HG02763 (cell line): ENCODE measurements around the gene MAP2K5.

ENCODE experiments used
- ATAC-seq: cut with Tn5 transposase; IDR thresholded peaks from one replicate; pipeline ENCODE4 v1.9.1; 2021; ENCODE audit warnings: mild to moderate bottlenecking, moderate library complexity; ENCODE audit not compliant: unreplicated experiment

MAP2K5 gene

DNA sequence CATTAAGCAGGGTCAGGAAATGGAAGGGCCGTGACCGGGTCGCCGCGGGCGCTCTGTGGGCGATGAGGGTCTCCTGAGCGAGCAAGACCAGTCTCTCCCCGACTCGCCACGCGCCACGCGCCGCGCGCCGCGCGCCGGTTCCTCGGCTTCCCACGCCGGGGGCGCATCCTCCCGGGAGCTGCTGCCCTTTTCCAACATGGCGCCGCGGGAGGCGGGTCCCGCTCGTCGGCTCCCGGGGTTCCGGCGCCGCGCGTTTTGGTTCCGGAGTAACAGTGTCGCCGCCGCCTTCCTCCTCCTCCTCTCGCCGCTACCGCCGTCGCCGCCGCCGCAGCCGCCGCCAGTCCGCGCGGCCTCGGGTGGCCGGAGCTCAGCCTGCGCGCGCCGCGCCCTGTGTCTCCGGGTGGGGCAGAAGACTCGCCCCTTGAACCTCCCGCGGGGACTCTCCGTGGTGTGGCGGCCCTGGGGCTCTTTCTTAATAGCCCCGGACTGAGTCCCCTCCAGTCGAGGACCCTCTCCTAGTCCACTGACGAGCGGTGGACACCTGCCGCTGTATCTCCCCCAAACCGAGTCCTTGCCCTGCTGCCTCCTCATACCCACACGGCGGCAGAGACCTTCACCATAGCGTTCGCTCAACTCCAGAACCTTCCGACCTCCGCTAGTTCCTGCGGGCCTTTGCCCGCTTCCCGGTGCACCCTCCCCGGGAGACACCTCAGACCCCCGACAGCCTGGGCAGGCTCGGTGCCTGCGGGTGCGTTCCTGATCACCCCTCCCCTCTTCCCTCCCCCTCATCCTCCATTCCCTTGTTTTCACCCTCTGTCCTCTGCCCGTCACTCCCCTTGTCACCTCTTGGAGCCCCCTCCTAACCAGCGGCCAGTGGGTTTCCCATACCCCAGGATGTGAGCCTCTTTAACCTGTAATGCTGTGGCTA, at the start of gene MAP2K5:
Gene MAP2K5 (plus strand): TSS at position 284 of the 928 bp plus-strand sequence. CDS start 633 bp downstream, at position 917.
- ATAC-seq: peak; percentile 63

DNA sequence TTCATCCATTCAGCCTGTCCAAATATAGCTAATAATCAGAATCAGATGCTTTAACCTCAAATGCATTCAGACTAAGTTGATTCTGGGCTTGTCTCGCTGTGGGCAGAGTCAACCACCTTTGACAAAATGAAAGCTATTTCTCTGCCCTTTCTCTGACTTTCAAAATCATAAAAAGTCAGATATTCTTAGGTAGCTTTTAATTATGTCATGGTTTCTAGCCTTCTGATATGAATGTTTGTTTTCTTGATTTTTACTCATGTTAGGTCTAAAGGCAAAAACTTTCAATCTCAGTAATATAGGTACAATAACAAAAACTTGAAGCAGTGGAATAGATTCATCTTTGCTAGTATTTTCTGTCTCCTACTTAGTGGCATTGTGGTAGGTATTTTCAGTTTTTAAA, 46.9 kb upstream of the MAP2K5 start:
- ATAC-seq: no peak

DNA sequence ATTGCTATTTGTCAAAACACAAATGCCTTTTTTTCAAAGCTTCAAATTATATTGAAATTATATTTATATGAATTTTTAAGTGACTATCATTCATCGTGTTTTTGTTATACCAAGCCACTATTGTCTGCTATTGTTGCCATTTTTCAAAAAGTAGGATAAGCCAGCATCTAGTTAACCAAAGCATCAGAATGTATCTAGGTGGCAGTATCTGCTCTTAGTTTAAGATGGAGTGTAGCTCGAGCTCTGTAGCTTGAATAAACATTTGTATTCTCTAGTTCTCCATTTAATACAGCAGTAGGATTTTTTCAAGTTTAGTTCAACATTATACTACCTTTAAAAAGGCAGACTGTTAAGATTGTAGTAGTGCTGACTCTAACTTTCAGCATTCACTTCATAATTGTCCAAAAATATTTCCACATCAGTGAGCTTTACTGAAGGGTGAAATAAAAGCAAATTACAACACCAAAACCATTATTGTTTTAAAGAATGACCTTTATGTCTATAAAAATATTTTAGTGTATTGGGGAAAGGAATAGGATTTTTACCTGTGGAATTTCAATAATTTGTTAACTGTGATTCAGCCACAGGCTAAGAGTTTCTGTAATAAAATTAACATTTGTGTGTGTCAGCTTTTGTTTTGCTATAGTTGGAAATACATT, 41.2 kb upstream of the MAP2K5 start:
- ATAC-seq: no peak

DNA sequence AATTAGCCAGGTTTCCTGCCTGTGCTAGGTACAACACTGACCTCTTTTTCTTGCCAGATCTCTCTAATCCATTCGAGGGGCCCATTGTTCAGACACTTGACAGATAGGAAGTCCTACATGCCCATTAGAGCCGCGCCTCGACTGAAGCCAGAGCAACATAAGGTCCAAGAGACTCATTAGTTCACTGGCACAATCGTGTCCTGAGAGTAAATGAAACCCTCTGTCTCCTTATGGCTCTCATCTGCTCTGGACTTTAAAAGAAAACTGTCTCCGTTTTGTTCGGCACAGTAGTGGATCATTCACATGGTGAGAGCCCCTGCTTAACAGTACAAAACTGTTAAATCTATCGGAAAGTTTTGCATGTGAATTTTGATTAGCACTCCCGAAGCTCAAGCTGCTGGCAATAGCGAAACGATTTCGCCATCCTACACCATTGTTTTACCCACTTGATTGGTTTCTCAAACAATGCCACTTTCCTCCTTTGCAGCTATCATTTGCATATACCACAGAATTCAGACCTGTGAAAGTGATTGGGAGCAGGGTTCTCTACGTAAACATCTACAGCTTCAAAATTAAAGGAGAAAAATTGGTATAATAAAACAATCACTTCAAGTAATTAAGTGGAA, 40.6 kb upstream of the MAP2K5 start:
- no peak for ATAC-seq

DNA sequence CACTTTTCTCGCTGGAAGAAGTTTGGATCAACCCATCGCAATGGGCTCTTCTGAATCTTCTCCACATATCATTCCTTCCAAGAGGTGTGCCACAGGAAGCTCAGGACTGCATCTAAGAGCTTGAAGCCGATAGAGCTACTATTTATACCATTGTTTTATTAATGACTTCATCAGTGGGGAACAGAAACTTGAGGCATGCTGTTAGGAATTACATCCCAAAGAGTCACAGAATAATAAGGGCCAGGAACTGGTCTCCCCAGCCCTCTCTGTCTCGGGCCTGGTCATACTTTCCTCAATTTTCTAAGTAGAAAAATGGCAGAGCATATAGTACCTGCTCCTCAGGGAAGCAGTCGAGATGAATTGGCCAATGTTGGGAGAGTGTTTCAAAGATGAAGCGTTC, 38.4 kb upstream of the MAP2K5 start:
- no peak for ATAC-seq

DNA sequence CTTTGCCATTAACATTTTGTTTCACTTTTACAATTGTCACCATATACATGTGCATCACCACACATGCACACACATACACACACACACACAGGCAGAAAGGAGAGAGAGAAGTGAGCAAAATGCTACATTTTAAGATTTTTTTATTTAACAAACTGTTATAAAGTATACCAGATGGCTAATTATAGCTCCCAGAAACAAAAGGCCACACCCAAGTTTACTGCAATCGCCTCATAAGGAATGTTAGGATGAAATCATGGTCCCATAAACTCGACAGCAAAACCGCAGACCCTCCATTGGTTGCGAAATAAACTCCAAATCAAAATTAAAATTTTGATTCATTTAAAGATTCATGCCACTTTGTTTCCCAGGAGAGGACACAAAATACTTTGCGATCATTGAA, 37.7 kb upstream of the MAP2K5 start:
- ATAC-seq: no peak

DNA sequence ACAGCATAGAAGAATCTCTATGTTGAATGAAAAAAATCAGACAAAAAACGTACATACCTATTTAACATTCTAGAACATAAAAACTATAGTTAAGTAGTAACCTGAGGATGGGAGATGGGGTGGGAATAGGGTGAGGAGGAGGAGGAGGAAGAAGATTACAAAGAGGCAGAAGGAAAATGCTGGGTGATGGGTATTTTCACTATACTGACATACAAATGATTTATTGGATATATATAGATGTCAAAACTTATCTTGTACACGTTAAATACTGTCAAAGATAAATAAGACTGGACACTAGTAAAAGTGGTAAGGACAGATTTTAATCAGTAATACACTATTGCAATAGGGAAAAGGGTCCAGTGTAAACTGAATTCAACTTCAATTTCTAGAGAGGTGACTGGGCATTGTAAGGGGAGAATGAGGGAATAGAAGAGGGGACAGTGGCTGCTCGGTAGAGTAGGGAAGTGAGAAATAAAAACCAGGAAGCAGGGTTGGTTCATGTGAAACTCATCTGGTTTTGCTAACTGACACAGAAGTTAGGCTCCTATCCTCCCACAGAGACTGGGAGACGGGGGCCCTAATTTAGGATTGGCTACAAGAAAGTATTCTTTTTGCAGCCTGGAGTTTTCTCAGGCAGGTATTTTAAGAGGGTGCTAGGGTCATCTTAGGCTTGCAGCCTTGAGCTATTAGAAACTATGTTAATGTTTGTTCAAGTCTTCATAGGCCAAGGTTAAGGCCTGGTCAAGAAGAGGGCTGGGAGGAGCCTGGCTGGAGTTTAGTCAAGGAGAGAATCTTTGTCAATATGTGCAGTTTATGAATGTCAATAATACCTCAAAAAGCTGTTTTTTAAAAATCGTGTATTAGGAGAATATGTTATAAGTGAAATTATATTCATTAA, 36.6 kb upstream of the MAP2K5 start:
- ATAC-seq: no peak

DNA sequence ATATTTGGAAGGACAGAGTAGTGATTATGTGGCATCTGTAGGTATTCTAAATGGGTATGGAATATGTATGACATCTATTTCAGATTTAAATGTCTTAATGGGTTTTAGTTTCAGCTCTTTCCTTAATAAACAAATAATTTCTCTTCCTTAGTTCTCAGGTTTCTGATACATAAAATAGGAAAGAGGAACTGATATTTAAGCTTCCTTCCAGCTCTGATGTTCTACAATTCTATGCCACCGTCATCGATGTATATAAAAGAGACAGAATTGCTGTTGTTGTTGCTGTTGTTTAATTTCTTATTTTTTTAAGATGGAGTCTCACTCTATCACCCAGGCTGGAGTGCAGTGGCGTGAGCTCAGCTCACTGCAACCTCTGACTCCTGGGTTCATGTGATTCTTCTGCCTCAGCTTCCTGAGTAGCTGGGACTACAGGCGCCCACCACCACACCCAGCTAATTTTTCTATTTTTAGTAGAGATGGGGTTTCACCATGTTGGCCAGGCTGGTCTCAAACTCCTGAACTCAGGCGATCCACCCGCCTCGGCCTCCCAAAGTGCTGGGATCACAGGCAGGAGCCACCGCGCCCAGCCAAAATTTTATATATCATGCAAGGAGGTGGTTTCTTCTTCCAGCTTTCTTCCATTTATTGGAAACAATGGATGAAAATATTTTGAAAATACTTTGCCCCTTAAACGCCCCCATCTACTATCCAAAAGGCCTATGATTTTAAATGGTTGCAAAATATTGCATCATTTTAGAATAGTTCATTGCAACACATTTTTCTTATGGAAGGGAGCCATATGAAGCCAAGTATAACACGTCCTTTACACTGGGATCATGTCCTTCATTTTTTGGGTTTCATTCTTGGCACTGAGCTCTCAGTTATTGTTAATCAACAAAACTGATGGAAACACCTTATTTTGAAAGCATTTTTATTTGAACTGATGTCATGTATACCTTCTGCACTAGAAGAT, 35.4 kb upstream of the MAP2K5 start:
- no peak for ATAC-seq

DNA sequence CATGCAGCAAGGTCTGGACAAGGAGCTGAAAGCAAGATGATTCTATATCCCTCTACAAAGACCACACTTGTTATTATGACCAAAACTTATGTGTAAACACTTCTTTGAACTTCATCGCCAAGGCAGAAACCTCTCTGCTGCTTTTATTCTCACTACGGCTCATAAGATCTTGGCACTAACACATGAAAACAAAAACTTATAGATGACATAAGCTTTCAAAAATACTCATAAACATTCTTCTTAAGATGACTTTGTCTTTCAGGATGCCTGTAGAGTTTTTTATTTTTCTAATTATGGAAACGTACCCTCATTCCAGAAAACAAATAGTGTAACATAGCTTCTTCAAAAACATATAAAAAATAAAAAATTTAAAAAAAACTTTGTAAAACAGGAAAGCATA, 34.1 kb upstream of the MAP2K5 start:
- no peak for ATAC-seq

DNA sequence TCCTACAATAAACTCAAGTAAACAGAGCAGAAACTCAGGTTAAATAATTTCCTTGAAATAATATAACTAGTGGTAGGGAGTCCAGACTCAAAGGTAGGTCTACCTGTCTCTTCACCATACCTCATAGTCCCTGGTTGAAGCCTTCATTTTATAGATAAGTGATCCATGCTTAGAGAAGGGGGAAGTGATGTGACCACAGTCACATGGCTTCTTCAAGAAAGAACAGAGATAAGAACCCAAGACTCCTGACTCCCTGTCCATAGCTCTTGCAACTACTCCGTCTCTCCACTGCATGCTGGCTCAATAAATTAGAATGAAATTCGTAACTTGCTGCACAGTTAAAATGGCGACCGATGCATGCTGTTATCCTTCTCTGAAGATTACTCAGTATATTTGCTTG, 32.6 kb upstream of the MAP2K5 start:
- no peak for ATAC-seq

DNA sequence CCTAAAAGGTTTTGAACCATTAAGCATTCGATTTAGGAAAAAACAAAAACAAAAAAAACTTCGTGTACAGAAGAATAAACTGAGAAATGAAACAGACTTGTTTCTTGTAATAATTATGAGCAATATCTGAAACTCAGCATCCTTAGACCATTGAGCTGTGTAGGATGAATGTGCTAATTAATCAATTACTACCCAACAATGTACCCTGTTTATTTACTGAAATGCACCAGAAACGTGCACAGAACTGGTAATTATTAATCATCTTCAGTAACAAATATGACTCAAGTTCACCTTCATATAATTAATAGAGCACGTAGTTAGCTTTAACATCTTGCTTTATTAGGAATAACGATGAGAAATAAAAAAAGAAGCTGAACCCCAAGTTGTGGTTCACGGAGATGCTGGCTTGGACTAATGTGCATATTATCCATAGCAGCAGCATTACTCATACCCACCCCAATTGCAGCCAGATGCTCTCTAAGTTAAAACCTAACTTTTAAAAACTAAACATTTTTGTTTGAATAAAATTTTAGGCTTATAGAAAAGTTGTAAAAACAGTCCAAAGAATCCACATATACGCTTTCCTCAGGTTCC, 31.8 kb upstream of the MAP2K5 start:
- ATAC-seq: no peak

DNA sequence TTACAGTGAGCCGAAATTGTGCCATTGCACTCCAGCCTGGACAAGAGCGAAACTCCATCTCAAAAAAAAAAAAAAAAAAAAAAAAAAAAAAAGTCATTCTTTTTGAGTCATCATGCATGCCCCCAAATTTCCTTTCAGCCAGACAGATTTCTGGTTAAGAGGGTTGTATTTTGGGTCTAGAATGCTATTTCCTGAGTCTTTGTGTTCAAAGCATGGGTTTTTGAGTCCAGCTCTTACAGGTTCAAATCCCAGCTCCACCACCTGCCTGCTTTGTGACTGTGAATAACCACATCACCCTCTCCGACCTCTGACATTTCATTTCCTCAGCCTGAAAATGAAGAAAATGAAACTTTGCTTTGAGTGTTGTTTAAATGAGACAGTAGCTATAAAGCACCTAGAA, 30.9 kb upstream of the MAP2K5 start:
- ATAC-seq: no peak

DNA sequence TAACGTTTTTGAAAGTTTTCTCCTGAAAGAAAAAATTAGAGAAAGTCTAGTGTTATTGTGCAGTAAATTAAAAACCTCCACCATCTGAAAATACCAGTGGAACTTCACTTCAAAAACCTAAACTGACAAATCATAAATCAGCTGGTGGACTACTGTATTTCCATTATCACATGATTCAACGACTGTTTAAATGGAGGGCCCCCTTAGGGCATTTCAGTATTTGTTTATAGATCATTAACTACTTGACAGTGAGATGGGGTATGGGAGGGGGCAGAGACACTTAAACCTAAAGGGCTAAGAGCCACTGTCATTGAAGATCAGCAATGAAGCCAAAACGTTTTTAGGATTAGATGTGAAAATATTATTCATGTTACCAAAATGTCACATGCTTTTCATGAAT, 30.4 kb upstream of the MAP2K5 start:
- no peak for ATAC-seq

DNA sequence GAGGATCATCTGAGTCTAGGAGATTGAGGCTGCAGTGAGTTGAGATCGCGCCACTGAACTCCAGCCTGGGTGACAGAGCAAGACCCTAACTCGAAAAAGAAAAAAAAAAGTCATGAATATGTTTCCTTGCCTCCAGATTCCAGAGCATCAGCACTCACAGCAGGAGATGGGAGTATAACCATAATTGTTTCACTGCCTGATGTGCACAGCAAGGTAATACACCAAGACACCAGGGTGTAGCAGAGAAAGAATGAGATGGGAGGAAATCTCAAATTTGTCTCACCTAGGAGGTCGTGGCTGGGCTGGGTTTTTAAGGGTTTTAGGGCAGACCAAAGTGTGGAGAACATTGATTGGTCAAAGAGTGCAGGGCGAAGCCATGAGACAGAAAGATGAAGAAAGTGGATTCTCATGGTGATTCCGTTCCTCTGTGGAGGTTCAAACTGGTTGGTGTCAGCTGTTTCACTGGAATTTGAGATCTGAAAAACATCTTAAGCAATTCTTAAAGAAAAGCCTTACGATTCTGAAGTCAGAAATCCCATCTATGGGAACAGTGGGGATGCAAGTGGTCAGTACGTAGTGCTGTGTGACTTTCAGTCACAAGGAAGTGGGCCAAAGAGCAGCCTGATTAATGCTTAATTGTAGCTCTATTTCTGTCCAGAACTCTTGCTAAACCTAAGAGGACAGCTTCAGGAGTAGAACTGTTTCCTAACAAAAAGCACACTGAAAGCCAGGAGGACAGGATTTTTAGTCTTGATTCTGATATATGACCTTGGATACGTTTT, 29.4 kb upstream of the MAP2K5 start:
- ATAC-seq: no peak

DNA sequence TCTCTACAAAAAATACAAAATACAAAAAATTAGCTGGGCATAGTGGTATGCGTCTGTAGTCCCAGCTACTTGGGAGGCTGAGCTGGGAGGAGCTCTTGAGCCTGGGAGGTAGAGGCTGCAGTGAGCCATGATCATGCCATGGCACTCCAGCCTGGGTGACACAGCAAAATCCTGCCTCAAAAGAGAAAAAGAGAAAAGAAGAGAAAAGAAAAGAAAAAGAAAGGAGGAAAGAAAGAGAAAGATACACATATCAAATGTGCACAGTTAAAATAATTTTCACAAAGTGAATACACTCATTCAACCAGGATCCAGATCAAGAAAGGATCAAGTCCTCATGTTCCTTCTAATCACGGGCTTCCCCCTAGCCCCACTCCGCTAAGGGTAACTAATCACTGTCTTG, 27.4 kb upstream of the MAP2K5 start:
- ATAC-seq: no peak

DNA sequence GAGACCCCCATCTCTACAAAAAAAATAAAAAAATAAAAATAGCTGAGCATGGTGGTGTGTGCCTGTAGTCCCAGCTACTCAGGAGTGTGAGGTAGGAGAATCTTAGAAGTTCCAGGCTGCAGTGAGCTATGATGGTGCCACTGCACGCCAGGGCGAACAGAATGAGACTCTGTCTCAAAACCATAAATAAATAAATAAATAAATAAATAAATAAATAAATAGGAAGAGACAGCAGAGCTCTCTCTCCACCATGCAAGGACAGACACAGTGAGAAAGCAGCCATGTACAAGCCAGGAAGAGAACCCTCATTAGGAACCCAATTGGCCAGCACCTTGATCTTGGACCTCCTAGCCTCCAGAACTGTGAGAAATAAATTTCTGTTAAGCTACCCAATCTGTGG, 26.9 kb upstream of the MAP2K5 start:
- no peak for ATAC-seq

DNA sequence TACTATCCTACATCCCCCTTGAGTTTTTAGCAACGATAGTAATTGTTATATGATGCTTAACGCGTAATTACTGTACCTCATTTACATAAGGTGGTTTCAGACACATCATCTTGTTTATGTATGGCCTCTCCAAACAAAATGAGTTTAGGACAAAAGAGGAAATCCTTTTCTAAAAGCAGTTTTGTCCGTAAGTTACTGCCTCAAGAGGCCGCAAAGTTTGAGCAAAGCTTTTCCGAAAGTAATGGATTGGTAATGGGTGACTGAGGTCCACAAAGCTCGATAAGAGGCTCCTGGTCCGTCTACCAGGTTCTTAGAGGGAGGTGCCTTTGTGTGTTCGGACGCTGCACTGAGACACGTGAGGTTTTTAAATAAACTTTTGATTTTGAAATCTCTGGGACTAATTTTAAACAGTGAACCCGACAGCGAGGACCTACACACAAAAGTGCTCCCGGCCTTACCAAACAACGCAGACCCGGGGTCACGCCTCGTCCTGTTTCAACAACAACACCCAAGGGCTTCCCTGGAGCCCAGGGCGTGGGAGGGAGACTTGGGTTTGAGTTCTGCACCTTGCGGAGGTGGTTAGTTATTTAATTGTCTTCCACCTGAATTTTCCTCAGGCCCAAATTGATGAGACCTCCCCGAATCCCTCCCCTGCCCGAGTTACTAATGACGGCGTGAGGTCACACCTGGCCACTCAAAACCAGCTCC, 22.0 kb upstream of the MAP2K5 start:
- ATAC-seq: no peak
